GM18519 (cell line): ENCODE measurements around the gene ZBTB25.

Experiments used
- ATAC-seq: cut with Tn5 transposase; IDR thresholded peaks from one replicate; pipeline ENCODE4 v1.9.1; 2021; ENCODE audit warnings: mild to moderate bottlenecking, moderate library complexity; ENCODE audit not compliant: unreplicated experiment, low FRiP score

The ZBTB25 gene, protein sequence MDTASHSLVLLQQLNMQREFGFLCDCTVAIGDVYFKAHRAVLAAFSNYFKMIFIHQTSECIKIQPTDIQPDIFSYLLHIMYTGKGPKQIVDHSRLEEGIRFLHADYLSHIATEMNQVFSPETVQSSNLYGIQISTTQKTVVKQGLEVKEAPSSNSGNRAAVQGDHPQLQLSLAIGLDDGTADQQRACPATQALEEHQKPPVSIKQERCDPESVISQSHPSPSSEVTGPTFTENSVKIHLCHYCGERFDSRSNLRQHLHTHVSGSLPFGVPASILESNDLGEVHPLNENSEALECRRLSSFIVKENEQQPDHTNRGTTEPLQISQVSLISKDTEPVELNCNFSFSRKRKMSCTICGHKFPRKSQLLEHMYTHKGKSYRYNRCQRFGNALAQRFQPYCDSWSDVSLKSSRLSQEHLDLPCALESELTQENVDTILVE

GRCh38 chr14:64503434-64504309 is at the start of gene ZBTB25:
Gene ZBTB25 (minus strand): TSS chr14:64503838. CDS start chr14:64490533, 13,305 bp downstream.
- peak; percentile 63 for ATAC-seq

DNA sequence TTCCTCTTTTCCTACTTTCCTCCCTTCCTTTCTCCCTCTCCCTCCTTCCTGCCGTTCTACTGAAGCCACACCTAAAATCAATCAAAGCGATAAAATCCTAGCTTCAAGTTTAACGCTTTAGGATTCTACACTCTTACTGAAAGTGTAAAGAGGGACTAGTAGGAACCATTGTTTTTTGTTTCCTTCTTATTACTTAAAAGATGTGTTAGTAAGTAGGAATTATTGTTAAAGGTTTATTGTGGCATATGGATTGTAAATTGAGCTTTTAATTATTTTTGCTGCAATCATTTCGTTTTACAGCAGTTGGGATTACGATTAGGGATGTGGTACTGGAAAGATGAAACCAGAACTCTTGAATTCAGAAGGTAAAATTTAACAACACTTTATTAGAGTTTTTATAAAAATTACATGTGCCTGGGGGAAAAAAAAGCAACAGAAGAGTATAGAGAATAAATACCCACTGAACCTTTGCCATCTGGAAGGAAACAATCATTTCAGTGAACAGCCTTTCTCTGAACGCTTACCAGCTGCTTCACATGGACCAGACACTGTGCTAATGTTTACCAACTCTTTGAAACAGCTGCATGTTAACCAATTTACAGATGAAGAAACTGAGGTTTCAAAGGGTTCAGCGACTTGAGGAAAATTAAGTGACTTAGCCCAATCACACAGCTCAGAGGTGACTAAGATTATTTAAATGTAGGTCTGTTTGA is 47.1 kb upstream of the ZBTB25 start:
- ATAC-seq, result no peak

DNA sequence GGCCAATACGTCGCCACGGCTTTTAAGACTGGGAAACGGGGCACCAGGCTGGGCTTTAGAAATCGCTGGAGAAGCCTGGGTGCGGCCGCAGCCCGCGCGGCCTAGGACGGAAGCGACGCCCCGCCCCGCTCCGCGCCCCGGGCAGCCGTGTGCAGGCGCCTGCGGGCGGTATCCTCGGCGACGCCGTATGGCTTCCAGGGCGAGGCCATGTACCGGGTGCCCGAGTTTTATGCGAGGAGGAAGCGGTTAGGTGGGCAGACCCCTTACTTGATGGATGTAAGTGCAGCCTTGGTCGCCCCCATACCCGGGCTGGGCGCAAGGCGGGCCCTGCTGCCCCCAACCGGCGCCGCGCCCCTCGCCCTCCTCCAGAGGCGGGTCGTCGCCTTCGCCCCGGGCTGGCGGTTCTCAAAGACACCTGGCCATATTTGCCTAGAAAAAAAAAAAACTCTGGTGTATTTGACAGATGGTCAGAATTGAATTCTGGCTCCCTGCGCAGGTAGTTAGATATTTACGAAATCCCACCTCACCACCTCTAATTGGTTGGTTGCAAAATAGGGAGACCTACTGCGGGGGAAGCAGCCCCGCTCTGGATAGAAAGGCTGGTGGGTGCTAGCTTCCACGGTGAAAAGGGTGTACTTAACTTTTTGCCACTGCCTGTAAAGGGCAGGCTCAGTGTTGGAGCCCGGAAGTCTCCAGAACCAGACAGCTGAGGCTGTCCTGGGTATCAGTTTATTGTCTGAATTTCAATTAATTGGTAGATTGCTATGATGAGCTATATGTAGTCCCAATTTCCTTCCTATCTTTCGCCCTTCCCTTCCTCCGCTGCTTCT is 46.4 kb upstream of the ZBTB25 start, which contains the start of gene PPP1R36:
PPP1R36 (plus strand) TSS at position 171 of the 830 bp plus-strand sequence; CDS start at position 208, 37 bp downstream.
- no peak for ATAC-seq

DNA sequence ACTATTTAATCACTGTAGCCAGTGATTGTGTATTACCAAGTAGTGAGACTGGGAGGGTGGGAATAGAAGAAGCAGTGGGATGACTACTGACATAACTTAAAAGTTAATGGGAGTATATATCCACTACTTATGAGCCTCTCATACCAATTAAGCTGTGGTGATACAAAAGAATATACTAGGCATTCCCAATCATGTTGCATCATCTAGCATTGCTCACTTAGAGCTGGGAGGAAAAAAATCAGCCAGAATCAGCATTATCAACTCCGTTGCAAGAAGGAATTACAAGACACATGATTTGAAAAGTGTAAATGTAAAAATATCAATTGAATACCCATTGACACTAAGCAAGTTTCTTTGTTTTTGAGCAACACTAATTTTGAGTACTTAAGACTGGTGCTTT is 45.4 kb upstream of the ZBTB25 start:
- no peak for ATAC-seq

- no peak for ATAC-seq
These were observed 41.1 kb upstream of the ZBTB25 start for GRCh38 chr14:64544607-64545312.

DNA sequence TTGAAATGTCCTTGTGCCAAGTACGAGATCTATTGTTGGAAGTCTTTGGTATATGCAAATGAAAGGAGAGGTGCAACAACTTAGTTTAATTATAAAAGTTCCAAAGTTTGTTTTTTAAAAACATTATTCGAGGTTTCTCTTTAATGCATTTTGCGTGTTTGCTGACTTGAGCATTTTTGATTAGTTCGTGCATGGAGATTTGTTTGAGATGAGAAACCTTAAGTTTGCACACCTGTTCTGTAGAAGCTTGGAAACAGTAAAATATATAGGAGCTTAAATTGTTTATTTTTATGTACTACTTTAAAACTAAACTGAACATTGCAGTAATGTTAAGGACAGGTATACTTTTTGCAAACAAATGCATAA is 39.2 kb upstream of the ZBTB25 start:
- ATAC-seq, result no peak

DNA sequence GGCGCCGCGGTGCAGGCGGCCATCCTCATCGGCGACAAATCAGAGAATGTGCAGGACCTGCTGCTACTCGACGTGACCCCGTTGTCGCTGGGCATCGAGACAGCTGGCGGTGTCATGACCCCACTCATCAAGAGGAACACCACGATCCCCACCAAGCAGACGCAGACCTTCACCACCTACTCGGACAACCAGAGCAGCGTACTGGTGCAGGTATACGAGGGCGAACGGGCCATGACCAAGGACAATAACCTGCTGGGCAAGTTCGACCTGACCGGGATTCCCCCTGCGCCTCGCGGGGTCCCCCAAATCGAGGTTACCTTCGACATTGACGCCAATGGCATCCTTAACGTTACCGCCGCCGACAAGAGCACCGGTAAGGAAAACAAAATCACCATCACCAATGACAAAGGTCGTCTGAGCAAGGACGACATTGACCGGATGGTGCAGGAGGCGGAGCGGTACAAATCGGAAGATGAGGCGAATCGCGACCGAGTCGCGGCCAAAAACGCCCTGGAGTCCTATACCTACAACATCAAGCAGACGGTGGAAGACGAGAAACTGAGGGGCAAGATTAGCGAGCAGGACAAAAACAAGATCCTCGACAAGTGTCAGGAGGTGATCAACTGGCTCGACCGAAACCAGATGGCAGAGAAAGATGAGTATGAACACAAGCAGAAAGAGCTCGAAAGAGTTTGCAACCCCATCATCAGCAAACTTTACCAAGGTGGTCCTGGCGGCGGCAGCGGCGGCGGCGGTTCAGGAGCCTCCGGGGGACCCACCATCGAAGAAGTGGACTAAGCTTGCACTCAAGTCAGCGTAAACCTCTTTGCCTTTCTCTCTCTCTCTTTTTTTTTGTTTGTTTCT is 38.6 kb upstream of the ZBTB25 start:
- no peak for ATAC-seq

DNA sequence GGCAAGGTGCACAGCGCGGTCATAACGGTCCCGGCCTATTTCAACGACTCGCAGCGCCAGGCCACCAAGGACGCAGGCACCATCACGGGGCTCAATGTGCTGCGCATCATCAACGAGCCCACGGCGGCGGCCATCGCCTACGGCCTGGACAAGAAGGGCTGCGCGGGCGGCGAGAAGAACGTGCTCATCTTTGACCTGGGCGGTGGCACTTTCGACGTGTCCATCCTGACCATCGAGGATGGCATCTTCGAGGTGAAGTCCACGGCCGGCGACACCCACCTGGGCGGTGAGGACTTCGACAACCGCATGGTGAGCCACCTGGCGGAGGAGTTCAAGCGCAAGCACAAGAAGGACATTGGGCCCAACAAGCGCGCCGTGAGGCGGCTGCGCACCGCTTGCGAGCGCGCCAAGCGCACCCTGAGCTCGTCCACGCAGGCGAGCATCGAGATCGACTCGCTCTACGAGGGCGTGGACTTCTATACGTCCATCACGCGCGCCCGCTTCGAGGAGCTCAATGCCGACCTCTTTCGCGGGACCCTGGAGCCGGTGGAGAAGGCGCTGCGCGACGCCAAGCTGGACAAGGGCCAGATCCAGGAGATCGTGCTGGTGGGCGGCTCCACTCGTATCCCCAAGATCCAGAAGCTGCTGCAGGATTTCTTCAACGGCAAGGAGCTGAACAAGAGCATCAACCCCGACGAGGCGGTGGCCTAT is 37.8 kb upstream of the ZBTB25 start:
- ATAC-seq, result no peak

DNA sequence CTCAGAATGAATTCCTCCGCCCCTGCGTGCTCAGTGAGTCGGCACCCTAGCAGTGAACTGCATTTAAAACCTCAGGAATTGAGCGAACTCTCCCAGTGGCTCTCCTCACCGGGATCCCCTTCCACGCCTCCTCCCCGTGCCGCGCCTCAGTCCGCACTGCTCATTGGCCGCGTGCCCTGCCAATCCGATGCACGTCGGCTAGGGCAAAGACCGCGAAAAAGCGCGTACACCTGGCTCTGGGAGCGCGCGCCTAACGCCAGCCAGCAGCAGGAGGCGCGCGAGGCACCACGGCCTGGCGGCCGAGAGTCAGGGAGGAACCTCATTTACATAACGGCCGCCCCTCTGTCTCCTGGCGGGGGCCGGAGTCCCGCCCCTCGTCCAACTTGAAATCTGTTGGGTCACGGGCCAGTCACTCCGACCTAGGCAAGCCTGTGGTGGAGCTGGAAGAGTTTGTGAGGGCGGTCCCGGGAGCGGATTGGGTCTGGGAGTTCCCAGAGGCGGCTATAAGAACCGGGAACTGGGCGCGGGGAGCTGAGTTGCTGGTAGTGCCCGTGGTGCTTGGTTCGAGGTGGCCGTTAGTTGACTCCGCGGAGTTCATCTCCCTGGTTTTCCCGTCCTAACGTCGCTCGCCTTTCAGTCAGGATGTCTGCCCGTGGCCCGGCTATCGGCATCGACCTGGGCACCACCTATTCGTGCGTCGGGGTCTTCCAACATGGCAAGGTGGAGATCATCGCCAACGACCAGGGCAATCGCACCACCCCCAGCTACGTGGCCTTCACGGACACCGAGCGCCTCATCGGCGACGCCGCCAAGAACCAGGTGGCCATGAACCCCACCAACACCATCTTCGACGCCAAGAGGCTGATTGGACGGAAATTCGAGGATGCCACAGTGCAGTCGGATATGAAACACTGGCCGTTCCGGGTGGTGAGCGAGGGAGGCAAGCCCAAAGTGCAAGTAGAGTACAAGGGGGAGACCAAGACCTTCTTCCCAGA is 36.9 kb upstream of the ZBTB25 start, which contains the start of gene HSPA2:
HSPA2 (plus strand) TSS at position 534 of the 995 bp plus-strand sequence; CDS start at position 643, 109 bp downstream.
- ATAC-seq, result peak; percentile 88

- ATAC-seq, result no peak
These were observed 33.0 kb upstream of the ZBTB25 start for GRCh38 chr14:64536488-64537245.

- ATAC-seq, result no peak
These were observed 27.9 kb upstream of the ZBTB25 start for GRCh38 chr14:64531567-64531966.

- no peak for ATAC-seq
These were observed 21.7 kb upstream of the ZBTB25 start for GRCh38 chr14:64525354-64525753.

GRCh38 chr14:64522591-64523355 is 19.1 kb upstream of the ZBTB25 start:
- no peak for ATAC-seq

- ATAC-seq, result no peak
These were observed 17.1 kb upstream of the ZBTB25 start for GRCh38 chr14:64520699-64521098.

DNA sequence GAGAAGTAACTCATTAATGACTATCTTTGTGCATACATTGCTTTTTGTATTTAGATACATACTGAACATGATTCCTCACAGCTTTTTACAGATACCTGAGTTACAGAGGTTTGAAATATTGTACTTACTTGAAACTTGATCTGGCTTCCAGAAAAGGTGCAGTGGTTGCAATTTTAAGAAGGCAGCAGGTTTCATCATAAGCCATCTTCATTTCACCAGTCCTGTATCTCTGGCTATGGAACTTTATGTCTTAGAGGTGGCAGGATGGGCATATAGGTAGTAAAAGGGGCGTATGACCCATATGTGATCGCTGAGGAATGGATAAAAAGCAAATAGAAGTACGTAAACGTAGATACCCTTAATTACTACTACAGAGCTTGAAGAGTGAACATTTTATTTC is 14.6 kb upstream of the ZBTB25 start:
- no peak for ATAC-seq
